Activated T-cell treated with anti-CD3 and anti-CD28 coated beads, Interleukin-2, amount 50 U/mL, for 72 hours (primary cell): Measurements from ENCODE around the gene IGFL3. TPM values are rescaled to one million over a fixed set of nuclear protein-coding genes. Genes with fewer than 3 reads are reported as not detected.
"Not testable (repeated sequence)": the region's sequence is repeated elsewhere in the genome, so short reads cannot be mapped to it uniquely, and the experiment has no call there.

Source experiments
- ATAC-seq, 2 donors: fragments of 150-1000 bp; cut with Tn5 transposase; replicated peaks in 1 of 2; 2 replicates each; pipeline ENCODE4 v1.10.0; 2021; ENCODE audit warnings: moderate library complexity in 2 of 2, mild to moderate bottlenecking in 1 of 2
- DNase-seq, 2 donors: peaks; one replicate each; pipeline ENCODE4 v3.0.0; 2021 to 2022; ENCODE audit warnings: mixed read lengths in 1 of 2
- H3K27ac Mint-ChIP-seq: one replicate; pipeline ENCODE4 v1.8.0; 2022; ENCODE audit warnings: mild to moderate bottlenecking, moderate library complexity, mixed read lengths
- H3K27me3 Mint-ChIP-seq: one replicate; pipeline ENCODE4 v1.8.0; 2022; ENCODE audit warnings: low read depth, mixed read lengths
- H3K36me3 Mint-ChIP-seq, 2 donors: one replicate each; pipeline ENCODE4 v1.8.0; 2022; ENCODE audit warnings: mixed read lengths in 2 of 2, mild to moderate bottlenecking in 1 of 2; ENCODE audit not compliant: insufficient read depth in 2 of 2
- H3K4me1 Mint-ChIP-seq: one replicate; pipeline ENCODE4 v1.8.0; 2022; ENCODE audit warnings: low read depth, mixed read lengths
- H3K4me3 Mint-ChIP-seq, 2 donors: one replicate each; pipeline ENCODE4 v1.8.0; 2022; ENCODE audit warnings: mild to moderate bottlenecking in 2 of 2, mixed read lengths in 2 of 2, moderate library complexity in 2 of 2
- H3K9me3 Mint-ChIP-seq, 2 donors: one replicate each; pipeline ENCODE4 v1.8.0; 2022; ENCODE audit warnings: mixed read lengths in 2 of 2
- total RNA-seq, 2 donors: library from RNA; stranded (reverse); gene quantifications; one replicate each; pipeline ENCODE4 v1.2.3, GENCODE V29; 2022

The IGFL3 gene
- total RNA-seq, 2 donors from 2014 or later: not detected

DNA sequence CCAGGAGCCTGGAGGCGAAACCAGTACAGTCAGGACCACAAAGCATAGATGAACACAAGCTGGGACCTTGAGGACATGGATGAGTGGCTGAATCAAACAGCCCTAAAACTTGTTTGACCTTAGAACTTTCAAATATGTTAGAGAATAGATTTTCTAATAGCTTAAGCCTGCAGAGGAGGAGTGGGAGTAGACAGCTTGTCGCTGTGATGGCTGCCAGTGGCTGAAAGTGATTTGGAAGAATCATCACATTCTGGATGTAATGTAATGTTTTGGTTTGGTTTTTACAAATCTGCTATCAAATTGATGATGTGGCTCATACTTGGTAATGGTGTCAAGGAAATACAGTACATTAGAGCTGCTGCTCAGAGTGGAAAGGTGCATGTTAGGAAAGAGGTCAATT is 12.0 kb downstream of the IGFL3 start:
- no peaks in the 10 kb centered on the region for H3K36me3 Mint-ChIP-seq
- no peak for ATAC-seq
- H3K27me3 Mint-ChIP-seq: peaks cover 45% of the 10 kb centered on the region

GRCh38 chr19:46111376-46111775 is 13.1 kb downstream of the IGFL3 start:
- peaks cover 0 to 2% of the 10 kb centered on the region in 2 donors for H3K9me3 Mint-ChIP-seq
- DNase-seq: no peak
- peaks cover 26% of the 10 kb centered on the region for H3K4me1 Mint-ChIP-seq
- no peak for ATAC-seq
- no peak overlapping the region for H3K4me3 Mint-ChIP-seq
- no peaks in the 10 kb centered on the region for H3K36me3 Mint-ChIP-seq
- H3K27me3 Mint-ChIP-seq: peaks cover 43% of the 10 kb centered on the region
- no peak overlapping the region for H3K27ac Mint-ChIP-seq

More for the DNA sequence above, 12.0 kb downstream of the IGFL3 start:
- H3K4me3 Mint-ChIP-seq: no peak overlapping the region
- H3K9me3 Mint-ChIP-seq: peaks cover 0 to 2% of the 10 kb centered on the region in 2 donors
- DNase-seq: no peak
- H3K27ac Mint-ChIP-seq: no peak overlapping the region
- peaks cover 26% of the 10 kb centered on the region for H3K4me1 Mint-ChIP-seq

GRCh38 chr19:46109876-46110275 is 14.6 kb downstream of the IGFL3 start:
- H3K36me3 Mint-ChIP-seq: no peaks in the 10 kb centered on the region
- H3K4me3 Mint-ChIP-seq: no peak overlapping the region
- no peak for DNase-seq
- peaks cover 0 to 2% of the 10 kb centered on the region in 2 donors for H3K9me3 Mint-ChIP-seq
- no peak overlapping the region for H3K27ac Mint-ChIP-seq
- H3K27me3 Mint-ChIP-seq: peaks cover 39% of the 10 kb centered on the region
- ATAC-seq: no peak
- peaks cover 13% of the 10 kb centered on the region for H3K4me1 Mint-ChIP-seq

GRCh38 chr19:46107371-46107770 is 17.1 kb downstream of the IGFL3 start:
- Mint-ChIP-seq H3K9me3 (peaks cover 0 to 2% of the 10 kb centered on the region in 2 donors), H3K4me3 (no peak overlapping the region), H3K27me3 (peaks cover 14% of the 10 kb centered on the region), H3K27ac (no peak overlapping the region), H3K36me3 (no peaks in the 10 kb centered on the region), H3K4me1 (peaks cover 2% of the 10 kb centered on the region)
- no peak for DNase-seq
- ATAC-seq: no peak

- Mint-ChIP-seq H3K9me3 (peaks cover 9 to 12% of the 10 kb centered on the region in 2 donors), H3K27me3 (peaks cover 33% of the 10 kb centered on the region), H3K36me3 (peaks cover 7 to 12% of the 10 kb centered on the region in 2 donors)
- H3K4me3 Mint-ChIP-seq, ATAC-seq, H3K27ac Mint-ChIP-seq, H3K4me1 Mint-ChIP-seq, DNase-seq: not testable (repeated sequence)
Observed at GRCh38 chr19:46102333-46102732, 22.2 kb downstream of the IGFL3 start.

GRCh38 chr19:46101293-46101692 is 23.2 kb downstream of the IGFL3 start:
- Mint-ChIP-seq H3K4me3 (no peak overlapping the region), H3K27me3 (peaks cover 44% of the 10 kb centered on the region), H3K36me3 (peaks cover 8 to 17% of the 10 kb centered on the region in 2 donors), H3K9me3 (peaks cover 10 to 16% of the 10 kb centered on the region in 2 donors), H3K4me1 (no peaks in the 10 kb centered on the region), H3K27ac (no peak overlapping the region)
- no peak for ATAC-seq
- no peak for DNase-seq

DNA sequence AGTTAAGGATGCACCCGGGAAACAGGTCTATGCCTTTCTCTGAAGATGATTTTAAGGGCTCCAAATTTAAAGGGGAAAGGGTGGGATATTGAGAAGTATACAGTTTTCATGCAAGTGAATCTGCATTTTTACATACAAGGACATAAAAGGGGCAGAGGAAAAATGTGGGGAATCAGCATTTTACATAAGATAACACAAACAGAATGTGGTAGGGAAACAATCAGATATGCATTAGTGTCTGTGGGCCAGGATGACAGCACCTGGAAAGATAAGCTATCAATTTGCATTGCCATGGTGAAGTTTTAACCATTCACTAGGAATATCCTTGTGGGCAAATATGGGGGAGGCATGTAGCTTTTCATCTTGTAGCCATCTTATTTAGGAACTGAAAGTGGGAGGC is 24.1 kb downstream of the IGFL3 start:
- H3K9me3 Mint-ChIP-seq: peaks cover 12 to 16% of the 10 kb centered on the region in 2 donors
- H3K4me1 Mint-ChIP-seq: no peaks in the 10 kb centered on the region
- peaks cover 53% of the 10 kb centered on the region for H3K27me3 Mint-ChIP-seq
- no peak overlapping the region for H3K4me3 Mint-ChIP-seq
- DNase-seq (no peak), ATAC-seq (no peak)
- H3K36me3 Mint-ChIP-seq: peaks cover 8 to 17% of the 10 kb centered on the region in 2 donors
- H3K27ac Mint-ChIP-seq: no peak overlapping the region

DNA sequence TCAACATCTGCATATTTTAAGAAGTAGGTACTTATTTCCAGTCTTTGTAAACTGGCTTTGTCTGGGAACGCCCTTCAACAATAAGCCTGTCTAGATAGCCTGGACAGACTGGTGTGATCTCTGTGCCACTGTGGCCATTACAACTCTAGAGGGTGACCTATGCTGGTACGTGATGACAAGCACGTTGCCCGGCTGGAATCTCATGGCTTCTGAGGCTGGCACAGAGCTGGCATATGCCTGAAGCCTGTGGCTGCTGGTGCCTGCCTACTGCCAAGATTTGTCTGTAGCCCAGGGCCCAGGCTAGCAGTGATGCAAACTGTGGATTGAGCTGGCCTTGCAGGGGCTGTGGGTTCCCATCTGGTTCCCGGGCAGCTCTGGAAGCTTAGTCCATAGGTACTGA is 34.0 kb downstream of the IGFL3 start:
- Mint-ChIP-seq H3K9me3 (peaks cover 11 to 22% of the 10 kb centered on the region in 2 donors), H3K36me3 (peaks cover 17 to 22% of the 10 kb centered on the region in 2 donors), H3K4me3 (no peak overlapping the region), H3K4me1 (no peaks in the 10 kb centered on the region), H3K27me3 (peaks cover 63% of the 10 kb centered on the region), H3K27ac (no peak overlapping the region)
- ATAC-seq (no peak), DNase-seq (no peak)

- Mint-ChIP-seq H3K4me3 (no peak overlapping the region), H3K4me1 (no peaks in the 10 kb centered on the region), H3K36me3 (peaks cover 19 to 24% of the 10 kb centered on the region in 2 donors), H3K9me3 (peaks cover 13 to 28% of the 10 kb centered on the region in 2 donors), H3K27ac (no peak overlapping the region), H3K27me3 (peaks cover 63% of the 10 kb centered on the region)
- DNase-seq (no peak), ATAC-seq (no peak)
Observed at GRCh38 chr19:46089432-46089831, 35.1 kb downstream of the IGFL3 start.

GRCh38 chr19:46088101-46088500 is 36.4 kb downstream of the IGFL3 start:
- H3K27ac Mint-ChIP-seq: no peak overlapping the region
- no peaks in the 10 kb centered on the region for H3K4me1 Mint-ChIP-seq
- H3K4me3 Mint-ChIP-seq: no peak overlapping the region
- DNase-seq (no peak), ATAC-seq (no peak)
- peaks cover 19 to 26% of the 10 kb centered on the region in 2 donors for H3K36me3 Mint-ChIP-seq
- H3K27me3 Mint-ChIP-seq: peaks cover 61% of the 10 kb centered on the region
- H3K9me3 Mint-ChIP-seq: peaks cover 13 to 29% of the 10 kb centered on the region in 2 donors

GRCh38 chr19:46085888-46086287 is 38.6 kb downstream of the IGFL3 start:
- Mint-ChIP-seq H3K4me1 (peaks cover 7% of the 10 kb centered on the region), H3K9me3 (peaks cover 11 to 27% of the 10 kb centered on the region in 2 donors), H3K27me3 (peaks cover 77% of the 10 kb centered on the region), H3K4me3 (no peak overlapping the region), H3K27ac (no peak overlapping the region), H3K36me3 (peaks cover 17 to 26% of the 10 kb centered on the region in 2 donors)
- no peak for ATAC-seq
- no peak for DNase-seq

DNA sequence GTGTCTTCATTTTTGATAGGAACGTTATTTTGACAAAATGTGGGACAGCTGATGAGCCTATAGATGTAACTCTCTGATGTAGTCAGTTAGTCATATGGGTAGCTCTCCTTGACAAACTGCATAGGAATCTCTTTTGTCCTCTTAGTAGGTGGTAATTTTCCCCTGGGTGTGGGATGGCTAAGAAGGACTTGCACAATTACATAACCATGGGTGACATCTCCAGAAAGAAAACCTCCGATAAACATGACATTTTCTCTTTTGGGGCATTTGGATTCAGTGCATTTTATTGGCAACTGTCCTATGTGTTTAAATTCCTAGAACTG is 41.8 kb downstream of the IGFL3 start:
- no peak for DNase-seq
- no peak for ATAC-seq
- Mint-ChIP-seq H3K4me1 (peaks cover 17% of the 10 kb centered on the region), H3K9me3 (peaks cover 7 to 18% of the 10 kb centered on the region in 2 donors), H3K27me3 (peaks cover 76% of the 10 kb centered on the region), H3K36me3 (peaks cover 10 to 15% of the 10 kb centered on the region in 2 donors), H3K4me3 (no peak overlapping the region), H3K27ac (no peak overlapping the region)

DNA sequence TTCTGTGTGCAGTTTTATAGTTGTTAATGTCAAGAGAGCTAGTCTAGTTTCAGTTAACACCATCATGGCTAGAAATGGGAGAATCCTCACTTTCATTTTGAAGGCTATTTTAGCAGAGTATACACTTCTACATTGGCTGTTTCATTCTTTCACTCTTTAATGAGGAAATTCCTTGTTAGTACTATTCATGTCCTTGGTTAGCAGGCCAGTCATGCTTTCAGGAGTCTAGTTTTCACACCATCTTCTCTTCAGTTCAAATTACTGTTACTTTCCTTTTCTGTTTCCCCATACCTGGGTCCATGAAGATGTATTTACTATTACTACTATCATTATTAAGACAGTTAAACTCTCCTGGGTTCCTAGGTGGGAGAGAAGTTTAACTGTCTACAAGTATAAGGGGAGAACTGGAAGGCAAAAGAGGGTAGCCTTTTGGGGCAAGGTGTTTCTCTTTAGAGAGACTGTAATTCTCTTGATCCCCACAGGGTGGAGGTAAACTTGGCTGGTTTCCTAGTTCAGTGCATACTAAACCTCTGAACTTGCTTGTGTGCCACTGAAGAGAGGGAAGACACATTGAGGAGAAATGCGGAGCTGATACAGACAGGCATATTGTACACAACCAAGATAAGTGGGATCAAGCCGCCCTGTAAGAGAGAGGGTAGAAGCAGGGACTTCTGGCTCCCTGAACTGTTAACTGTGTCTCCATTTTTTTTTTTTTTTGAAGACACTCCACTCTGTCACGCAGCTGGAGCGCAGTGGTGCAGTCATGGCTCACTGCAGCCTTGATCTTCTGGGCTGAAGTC is 42.4 kb downstream of the IGFL3 start:
- ATAC-seq (peak; percentile 58 to 64), DNase-seq (peak; percentile 32 to 42)
- peaks cover 82% of the 10 kb centered on the region for H3K27me3 Mint-ChIP-seq
- H3K36me3 Mint-ChIP-seq: peaks cover 10 to 13% of the 10 kb centered on the region in 2 donors
- no peak overlapping the region for H3K27ac Mint-ChIP-seq
- H3K4me3 Mint-ChIP-seq: no peak overlapping the region
- peaks cover 7 to 16% of the 10 kb centered on the region in 2 donors for H3K9me3 Mint-ChIP-seq
- peaks cover 19% of the 10 kb centered on the region for H3K4me1 Mint-ChIP-seq

- Mint-ChIP-seq H3K4me3 (no peak overlapping the region), H3K4me1 (peaks cover 19% of the 10 kb centered on the region), H3K27ac (no peak overlapping the region), H3K27me3 (peaks cover 89% of the 10 kb centered on the region), H3K9me3 (peaks cover 2 to 8% of the 10 kb centered on the region in 2 donors), H3K36me3 (peaks cover 4% of the 10 kb centered on the region in 2 donors)
- ATAC-seq: no peak
- DNase-seq: no peak
Observed at GRCh38 chr19:46080561-46080960, 43.9 kb downstream of the IGFL3 start.
